H1 (cell line): Measurements from ENCODE around the gene CEBPZ. TPM values are rescaled to one million over a fixed set of nuclear protein-coding genes. Genes with fewer than 3 reads are reported as not detected.

Experiments
- CBX5 ChIP-seq: fragments of 300-800, 300-1000 bp; sonication (generic); IDR thresholded peaks from 2 replicates; pipeline ENCODE4 v1.7.1; 2016; ENCODE audit warnings: antibody characterized with exemption, low read length, low read depth
- CBX8 ChIP-seq: fragments of 300-800, 300-1000 bp; sonication (generic); IDR thresholded peaks from 2 replicates; pipeline ENCODE4 v1.7.1; 2016; ENCODE audit warnings: low read depth, low read length, borderline replicate concordance
- CREB1 ChIP-seq: IDR thresholded peaks from 2 replicates; pipeline ENCODE4 v1.6.1; 2012; ENCODE audit warnings: inconsistent platforms
- EGR1 ChIP-seq: IDR thresholded peaks from 2 replicates; pipeline ENCODE4 v1.6.1; 2011; ENCODE audit warnings: low read depth, low read length, borderline replicate concordance
- FOSL1 ChIP-seq: IDR thresholded peaks from 2 replicates; pipeline ENCODE4 v1.6.1; 2011; ENCODE audit warnings: mild to moderate bottlenecking, low read depth, low read length, moderate library complexity; ENCODE audit not compliant: insufficient read depth
- GABPA ChIP-seq: IDR thresholded peaks from 2 replicates; pipeline ENCODE4 v1.6.1; 2011; ENCODE audit warnings: mild to moderate bottlenecking, low read length, moderate library complexity, borderline replicate concordance; ENCODE audit not compliant: insufficient read depth
- KDM4A ChIP-seq: IDR thresholded peaks from one replicate; pipeline ENCODE4 v1.7.1; 2012; ENCODE audit warnings: low read depth, mild to moderate bottlenecking, moderate library complexity, low read length, inconsistent platforms; ENCODE audit not compliant: severe bottlenecking
- MAFK ChIP-seq: IDR thresholded peaks from 2 replicates; pipeline ENCODE4 v1.6.1; 2012; ENCODE audit warnings: low read depth, mild to moderate bottlenecking, improper control_type of control experiment, low read length
- SAP30 ChIP-seq: fragments of 300-600 bp; sonication (generic); IDR thresholded peaks from 2 replicates; pipeline ENCODE4 v1.7.1; 2012; ENCODE audit warnings: low read length, moderate library complexity, mild to moderate bottlenecking, inconsistent platforms; ENCODE audit not compliant: insufficient read depth, insufficient replicate concordance
- SP1 ChIP-seq: IDR thresholded peaks from 2 replicates; pipeline ENCODE4 v1.6.1; 2011; ENCODE audit warnings: low read depth, low read length
- SRF ChIP-seq: IDR thresholded peaks from 2 replicates; pipeline ENCODE4 v1.6.1; 2011; ENCODE audit warnings: mild to moderate bottlenecking, low read depth, low read length, moderate library complexity
- ZNF274 ChIP-seq: IDR thresholded peaks from 2 replicates; pipeline ENCODE4 v1.7.0; 2012; ENCODE audit warnings: low read length, borderline replicate concordance; ENCODE audit errors: extremely low read depth
- polyA plus RNA-seq, 7 experiments: library from polyadenylated mRNA; depleted of rRNA in 3 of 7; stranded (reverse) in 5 of 7; unstranded in 2 of 7; fragments of >200 nt in 5 of 7; fragments of 200-250 nt in 2 of 7; gene quantifications; 1 replicate in 5 of 7; 2 replicates in 1 of 7; 4 replicates in 1 of 7; pipeline versions ENCODE4 v1.2.1 to v1.2.3, GENCODE V29; 2011 to 2013; ENCODE audit warnings: missing spikeins in 2 of 7, mixed read lengths in 2 of 7
- total RNA-seq: library from RNA; stranded (reverse); fragmentation: NEBNext Ultra II Directional; extraction: Animal tissue kit (Norgen Biotek cat#: 25700); gene quantifications from 2 replicates; pipeline ENCODE4 v1.2.1, GENCODE V29; 2021

Gene CEBPZ
- total and polyA plus RNA-seq, 2 of the 8 experiments (the other 6 are each of a cell fraction or from before 2014, with no cell fraction given) = 19.1 to 201 TPM

- no peak for TF ChIP-seq KDM4A
- TF ChIP-seq SRF = no peak
- TF ChIP-seq CBX8 = no peak
- TF ChIP-seq SP1 = no peak
- TF ChIP-seq CREB1 = no peak
- TF ChIP-seq GABPA = no peak
- no peak for TF ChIP-seq ZNF274
- TF ChIP-seq EGR1 = no peak
- no peak for TF ChIP-seq SAP30
- TF ChIP-seq MAFK = no peak
- TF ChIP-seq CBX5 = no peak
- no peak for TF ChIP-seq FOSL1
- TF ChIP-seq, all 59 proteins: peak for 0
Observed at GRCh38 chr2:37250869-37251740, 19.7 kb upstream of the CEBPZ start (continued).
